HG02763 (cell line): ENCODE data around the gene LPO.

Experiments
- ATAC-seq: cut with Tn5 transposase; IDR thresholded peaks from one replicate; pipeline ENCODE4 v1.9.1; 2021; ENCODE audit warnings: mild to moderate bottlenecking, moderate library complexity; ENCODE audit not compliant: unreplicated experiment

Gene LPO

DNA sequence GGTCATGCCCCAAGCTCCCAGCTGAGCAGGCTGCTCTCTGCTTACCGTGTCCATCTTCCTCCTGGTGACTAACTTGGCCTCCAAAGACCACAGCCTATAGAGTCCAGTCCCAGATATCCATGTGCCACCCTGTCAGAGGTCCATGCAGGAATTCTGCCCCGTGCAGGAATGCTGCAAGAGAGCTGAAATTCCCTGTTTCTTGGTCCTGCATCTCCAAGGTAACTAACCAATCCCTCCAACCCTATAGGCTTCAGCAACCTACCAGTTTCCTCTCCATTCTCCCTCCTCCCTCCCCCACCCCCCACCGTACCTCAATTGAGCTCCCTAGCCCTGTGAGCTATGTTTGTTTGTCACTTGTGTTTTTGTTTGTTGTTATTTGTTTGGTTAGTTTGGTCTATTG is 9.7 kb upstream of the LPO start:
- ATAC-seq, result no peak

DNA sequence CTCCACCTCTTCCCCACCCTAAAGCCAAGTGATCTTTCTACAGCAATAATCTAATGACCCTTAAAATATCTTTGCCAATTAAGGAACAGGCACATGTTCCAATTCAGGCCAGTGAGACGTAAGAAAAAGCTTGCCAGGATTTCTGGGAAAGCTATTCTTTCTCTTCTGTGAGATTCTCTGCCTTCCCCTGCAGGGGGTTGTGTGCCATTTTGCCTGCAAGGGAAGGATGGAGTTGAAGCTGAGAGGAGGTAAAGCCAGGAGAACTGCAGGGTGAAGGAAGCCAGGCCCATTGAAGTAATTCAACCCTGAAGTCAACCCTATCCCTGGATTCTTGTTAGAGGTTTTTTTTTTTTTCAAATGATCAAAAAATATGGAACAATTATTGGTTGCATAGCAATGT is 9.0 kb upstream of the LPO start:
- ATAC-seq, result no peak

DNA sequence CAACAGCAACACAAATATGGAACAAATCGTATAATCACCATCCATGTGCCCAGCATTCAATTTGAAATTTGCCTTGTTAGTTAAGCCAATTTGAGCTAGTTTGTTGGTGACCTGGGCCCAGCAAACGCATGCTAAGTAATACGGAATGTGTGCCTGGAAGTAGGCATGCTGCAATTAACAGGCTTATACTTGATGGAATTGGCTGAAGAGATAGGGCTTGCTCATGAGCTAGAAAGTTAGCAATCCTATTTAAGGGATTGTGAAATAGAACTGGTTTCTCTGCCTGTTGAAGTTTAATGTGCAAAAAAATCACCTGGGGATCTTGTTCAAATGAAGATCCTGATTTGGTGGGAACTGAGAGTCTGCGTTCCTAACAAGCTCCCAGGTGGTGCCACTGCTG is 8.5 kb upstream of the LPO start:
- no peak for ATAC-seq

DNA sequence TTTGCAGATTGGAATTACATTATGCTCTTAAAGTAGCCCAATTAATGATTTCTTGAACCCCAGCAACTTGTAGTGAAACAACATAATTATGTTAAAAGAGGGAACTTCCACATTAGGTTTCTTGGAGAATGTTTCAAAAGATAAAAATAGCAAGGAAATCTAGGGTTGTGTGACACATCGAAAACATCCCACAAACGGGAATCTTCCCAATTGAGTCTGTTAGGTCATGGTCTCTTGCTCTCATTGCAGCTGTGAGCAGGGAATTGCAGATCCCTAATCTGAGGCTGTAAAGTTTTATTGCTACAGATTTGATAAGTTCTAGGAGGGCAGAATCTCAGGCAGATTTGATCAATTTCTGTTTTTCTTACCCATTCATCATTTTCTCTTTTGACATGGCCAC is 6.7 kb upstream of the LPO start:
- ATAC-seq, result no peak

DNA sequence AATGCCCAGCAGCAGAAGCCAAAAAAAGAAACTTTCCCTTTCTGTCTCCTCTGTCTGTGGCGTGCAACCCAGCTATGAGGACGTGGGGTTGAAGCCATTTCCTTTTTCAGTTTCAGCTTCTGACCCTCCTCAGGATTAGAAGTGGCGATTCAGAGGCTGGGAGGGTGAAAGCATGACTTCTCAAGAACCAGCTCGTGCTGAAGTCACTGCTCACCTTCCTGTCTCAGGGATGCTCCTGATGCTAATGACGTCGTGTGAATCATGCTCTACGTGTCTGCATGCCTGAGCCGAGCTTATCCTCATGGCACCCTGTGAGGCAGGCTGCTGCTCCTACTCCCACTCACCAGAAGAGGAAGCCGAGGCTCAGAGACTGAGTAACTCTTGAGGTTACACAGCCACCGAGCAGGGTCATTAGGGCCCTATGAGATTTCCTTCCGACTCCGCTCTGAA is 5.7 kb upstream of the LPO start:
- ATAC-seq, result peak; percentile 71

DNA sequence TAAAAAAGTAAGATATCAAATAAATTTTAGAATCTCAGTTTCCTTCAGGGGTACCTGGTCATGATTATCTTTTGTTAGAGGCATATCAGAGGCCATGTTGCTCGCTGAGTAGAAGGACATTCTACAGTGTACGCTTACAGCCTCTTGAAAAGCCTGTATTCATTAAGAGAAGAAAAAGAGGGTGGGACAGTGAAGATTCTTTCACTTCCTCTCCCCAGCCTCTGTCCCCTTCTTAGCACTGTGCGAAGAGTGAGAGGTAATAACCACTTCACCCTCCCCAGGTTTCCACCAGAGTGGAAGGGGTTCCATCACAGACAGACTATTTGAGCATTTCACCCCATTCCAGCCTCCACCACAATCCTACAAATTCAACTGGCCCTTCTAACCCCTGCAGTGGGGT is 4.8 kb upstream of the LPO start:
- peak; percentile 43 for ATAC-seq

DNA sequence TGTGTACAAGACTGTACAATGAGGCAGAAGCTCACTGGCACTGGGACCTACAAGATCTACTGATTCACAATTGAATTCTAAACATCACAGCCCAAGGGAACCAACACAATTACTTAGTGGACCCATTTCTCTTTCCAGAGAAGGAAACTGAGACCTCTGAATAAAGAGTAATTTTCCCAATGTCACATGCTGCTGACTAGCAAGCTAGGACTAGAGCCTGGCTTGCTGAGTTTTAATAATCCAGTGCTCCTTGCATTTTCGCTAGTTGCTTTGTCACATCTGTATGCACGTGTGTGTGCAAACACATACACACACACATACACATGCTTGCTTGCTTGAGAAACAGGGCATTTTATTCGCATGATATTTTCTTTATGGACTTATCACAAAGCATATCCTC is 3.9 kb upstream of the LPO start:
- no peak for ATAC-seq

DNA sequence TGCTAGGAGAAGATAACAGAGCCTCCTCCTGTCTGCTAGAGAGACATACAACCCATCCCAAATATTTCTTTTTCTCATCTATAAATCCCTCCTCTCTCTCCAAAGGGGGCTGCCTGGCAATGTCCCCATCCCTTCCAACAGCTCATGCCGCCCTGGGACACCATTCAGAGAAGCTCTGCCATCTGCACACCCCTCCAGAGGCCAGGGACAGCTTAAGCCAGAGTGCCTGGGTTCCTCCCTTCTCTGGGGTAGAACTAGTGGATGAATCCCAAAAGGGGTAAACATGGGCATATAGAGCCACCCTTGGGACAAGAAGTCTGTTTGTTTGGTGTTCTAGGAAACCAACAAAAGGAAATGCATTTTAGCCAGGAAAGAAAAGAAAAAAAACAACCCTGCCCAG is 2.6 kb upstream of the LPO start:
- ATAC-seq, result no peak

DNA sequence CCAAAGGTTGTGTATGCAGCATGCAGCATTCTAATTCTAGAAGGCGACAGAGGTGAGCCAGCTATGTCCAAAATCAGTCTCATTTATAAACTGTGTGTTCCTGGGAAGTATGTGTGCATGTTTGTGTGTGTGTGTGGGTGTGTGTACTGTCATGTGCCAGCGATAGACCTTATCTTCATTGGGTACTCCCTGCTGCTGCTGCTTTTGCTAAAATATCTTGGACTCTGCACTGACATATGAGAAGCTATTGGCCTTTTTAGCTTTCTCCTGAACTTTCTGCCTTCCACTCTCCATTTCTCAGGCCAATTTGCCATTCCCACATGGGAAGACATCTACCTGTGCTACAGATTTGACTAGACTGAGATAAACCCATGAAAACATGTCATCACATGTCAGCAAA is 2.0 kb upstream of the LPO start:
- ATAC-seq, result no peak

DNA sequence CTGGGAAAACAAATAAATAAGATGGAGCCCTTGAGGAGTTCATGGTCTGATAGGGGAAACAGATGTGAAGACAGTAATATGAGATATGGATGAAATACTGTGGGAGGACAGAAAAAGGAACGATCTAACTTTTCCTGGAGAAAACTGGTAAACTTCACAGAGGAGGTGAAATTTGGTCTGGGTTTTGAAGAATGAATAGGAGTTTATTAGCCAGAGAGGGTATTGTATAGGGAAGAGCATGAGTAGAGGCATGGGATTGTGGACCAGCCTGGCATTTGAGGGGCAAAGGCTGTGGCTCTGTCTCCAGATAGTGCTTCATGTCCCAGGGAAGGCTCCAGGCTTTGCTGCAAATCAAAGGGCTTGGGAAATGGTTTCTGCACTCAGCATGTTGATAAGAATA is 1.6 kb downstream of the LPO start:
- ATAC-seq, result no peak

DNA sequence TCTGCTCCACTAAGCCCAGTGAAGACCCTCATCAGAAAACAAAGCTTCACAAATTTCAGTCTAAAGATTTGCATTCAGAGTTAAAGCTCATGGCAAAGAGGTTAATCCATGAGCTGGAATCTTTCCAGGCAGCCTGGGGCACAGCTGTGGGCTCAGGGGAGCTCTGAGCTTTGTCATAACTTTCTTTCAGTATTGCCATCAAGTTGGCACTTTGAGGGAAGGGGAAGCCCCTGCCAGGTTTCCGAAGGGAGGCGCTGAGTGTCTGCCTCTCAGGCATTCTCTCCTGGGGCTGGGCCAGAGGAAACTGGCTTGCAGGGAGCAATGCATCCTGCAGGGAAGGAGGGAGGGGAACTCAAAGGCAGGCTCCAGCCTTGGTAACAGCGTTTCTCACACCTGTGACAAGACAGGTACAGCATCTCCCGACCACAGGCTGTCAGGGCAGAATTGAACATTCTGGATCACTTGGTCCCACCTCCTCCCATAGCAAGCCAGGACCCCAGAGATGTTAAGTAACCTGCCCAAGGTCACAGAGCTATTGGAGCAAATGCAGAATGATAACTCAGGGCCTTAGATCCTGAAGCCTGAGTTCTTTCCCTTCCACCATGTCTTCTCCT is 3.9 kb downstream of the LPO start:
- ATAC-seq, result no peak

DNA sequence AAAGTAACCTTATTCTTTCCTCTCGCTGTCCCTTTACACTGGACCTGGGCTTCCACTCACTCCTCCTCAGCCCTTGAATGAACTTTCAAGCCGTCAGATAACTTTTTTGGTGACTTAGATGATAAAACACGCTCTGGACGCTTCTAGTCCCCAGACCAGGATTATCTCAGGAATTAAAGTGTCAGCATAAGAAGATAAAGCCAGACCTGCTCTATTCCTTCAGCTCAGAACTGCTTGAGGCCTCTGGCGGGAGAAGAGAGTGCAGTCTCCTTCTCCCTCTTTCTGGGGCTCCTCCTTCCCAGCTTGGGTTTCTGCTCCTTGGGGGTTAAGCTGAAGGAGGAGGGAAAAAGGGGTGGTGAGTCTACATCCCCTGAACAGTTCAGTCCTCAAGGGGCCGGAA is 6.6 kb downstream of the LPO start:
- no peak for ATAC-seq

DNA sequence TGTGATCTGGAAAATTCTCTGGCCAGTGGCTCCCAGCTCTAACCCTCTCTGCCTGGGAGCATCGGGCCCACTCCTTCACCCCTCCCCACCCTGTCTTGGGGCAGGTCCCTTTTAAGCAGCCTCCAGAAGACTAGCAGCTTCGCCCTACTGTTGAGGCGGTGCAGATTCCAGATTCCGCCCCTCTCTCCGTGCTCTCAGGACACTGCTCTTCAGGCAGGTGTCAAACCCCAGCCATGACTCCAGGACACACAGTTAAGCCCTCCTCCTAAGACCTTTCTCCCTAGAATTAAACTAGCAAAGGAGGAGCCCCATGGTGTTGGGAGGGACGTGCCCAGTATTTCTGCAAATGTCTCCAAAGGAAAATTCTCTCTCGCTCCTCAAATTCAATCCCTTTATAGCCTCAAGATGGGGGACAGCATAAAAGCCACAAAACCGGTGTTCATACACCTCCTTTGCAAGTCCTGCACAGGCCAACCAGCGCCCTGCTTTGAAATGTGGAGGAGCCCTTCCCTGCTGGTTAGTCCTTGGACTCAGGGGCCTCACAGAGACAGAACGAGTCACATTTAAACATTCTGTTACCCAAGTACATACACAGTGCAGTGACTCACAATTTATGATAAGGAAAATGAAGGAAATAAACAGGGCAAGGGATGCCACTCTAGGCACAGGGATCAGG is 7.2 kb downstream of the LPO start:
- ATAC-seq, result no peak

DNA sequence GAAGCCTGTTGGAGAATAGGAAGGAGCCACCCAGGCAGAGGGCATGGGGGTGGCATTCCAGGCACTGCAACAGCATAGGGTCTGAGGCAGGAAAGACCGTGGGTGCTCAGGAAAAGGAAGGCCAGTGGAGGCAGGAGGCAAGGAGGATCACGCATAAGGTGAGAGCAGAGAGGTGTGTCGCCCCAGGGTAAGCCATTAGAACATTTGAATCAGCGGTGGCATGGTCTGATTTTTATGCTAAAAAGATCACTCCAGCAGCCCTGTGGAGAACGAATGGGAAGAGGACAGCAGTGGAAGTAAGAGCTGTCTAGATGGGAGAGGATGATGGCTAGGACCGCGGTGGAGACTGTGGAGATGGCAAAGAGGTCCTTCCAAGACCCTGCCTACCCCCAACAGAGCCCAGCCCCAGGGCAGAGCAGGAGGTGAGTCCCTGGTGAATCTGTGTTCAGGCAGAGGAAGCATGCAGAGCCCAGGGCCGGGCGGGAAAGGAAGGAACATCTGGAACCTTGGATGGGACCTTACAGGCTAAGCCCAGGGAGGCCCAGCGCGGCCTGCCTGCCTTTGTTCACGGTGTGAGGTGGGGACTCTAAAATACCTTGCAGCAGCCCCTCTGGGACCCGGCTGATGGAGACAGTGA is 7.8 kb downstream of the LPO start:
- no peak for ATAC-seq

DNA sequence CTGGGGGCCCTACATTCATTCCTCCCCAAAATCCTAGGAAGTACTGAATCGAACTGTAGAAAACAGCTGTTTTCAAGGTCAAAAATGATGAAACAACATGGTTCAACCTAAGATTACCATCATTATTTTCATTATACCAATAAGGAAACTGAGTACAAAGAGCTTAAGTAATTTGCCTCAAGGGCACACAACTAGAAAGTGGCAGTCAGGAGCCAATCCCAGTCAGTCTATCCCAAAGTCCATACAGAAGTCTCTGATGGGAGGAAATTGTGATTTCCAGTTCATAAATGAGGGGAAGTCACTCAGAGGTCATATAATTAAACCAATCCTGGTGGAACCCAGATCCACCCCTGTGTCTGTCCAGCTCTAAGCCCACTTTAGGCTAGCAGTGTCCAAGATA is 8.4 kb downstream of the LPO start:
- no peak for ATAC-seq

DNA sequence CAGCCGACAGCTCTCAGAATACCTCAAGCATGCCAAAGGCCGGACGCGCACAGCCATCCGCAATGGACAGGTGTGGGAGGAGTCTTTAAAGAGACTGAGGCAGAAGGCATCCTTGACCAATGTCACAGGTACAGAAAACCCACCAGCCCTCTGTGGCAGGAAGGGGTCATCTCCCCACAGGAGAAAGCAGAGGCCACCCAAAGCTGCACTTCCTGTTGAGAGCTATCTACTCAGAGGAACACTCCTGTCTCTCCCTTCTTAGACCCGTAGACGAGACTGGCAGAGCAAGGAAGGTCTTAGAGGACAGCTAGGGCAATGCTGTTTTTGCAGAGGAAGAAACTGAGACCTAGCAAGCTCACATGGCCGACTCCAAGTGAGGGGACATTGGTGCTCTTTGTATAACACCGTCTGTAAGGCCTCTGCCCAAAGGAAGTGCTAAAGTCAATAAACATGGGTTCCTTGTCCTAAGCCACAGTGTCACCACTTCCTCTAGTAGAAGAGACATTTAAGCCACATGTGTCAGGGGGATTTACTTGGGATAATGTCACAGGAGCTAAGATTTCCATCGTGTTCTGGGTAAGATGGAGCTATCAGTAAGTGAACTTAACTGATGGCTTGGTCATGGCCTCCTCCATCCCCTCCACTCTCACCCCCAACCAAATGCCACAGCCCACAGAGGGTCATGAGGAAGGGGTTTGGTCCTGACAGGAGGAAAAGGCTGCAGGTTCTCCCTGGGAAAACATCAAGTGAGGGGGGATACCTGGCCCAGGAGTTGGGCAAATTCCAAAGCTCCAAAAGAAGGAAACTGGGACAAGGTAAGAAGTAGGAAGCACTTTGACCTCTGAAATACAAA is 9.4 kb downstream of the LPO start:
- no peak for ATAC-seq

DNA sequence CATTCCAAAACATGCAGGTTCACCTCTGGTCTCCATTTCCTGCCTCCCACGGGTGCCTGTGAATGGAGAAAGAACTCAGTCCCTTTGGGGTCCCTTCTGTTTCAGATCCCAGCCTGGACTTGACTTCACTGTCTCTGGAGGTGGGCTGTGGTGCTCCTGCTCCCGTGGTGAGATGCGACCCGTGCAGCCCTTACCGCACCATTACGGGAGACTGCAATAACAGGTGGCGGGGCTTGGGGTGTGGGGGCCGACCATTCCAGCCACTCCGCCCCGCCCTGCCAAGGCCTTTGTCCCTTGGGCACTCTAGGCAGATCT is 10.5 kb downstream of the LPO start:
- ATAC-seq, result no peak

DNA sequence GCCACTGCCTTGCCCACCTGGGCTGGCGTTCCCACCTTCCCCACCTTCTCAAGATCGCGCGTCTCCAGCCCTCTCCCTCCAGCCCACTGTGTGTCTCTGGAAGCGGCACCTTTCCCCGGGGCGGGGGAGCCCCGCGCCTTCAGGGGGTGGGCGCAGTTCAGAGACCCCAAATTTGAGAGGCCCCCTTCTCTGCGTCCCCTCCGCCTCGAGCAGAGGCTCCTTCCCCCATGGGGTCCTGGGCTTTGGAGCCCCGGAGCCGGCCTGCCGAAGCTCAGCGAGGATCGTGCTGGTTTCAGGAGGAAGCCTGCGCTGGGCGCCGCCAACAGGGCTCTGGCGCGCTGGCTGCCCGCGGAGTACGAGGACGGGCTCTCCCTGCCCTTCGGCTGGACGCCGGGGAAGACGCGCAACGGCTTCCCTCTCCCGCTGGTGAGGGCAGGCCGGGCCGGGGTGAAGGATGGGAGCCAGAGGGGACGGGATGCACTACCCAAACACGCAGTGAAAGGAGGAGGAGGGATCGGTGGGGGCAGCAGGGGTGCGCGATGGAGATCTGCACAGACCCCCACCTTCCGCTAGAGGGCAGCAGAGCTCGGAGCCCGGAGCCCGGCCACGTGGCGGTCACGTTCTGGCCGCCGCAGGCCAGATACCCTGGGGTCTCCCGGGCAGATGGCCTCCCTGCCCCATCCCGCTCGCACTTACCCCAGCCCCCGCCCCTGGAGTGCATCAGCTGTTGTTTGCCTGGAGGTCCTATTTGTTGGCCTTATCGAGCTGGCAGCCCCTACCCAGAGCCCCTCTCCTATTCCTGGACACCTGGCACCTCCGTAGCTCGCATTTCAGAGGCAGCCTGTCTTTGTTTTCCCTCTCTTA is 11.1 kb downstream of the LPO start:
- ATAC-seq, result no peak

DNA sequence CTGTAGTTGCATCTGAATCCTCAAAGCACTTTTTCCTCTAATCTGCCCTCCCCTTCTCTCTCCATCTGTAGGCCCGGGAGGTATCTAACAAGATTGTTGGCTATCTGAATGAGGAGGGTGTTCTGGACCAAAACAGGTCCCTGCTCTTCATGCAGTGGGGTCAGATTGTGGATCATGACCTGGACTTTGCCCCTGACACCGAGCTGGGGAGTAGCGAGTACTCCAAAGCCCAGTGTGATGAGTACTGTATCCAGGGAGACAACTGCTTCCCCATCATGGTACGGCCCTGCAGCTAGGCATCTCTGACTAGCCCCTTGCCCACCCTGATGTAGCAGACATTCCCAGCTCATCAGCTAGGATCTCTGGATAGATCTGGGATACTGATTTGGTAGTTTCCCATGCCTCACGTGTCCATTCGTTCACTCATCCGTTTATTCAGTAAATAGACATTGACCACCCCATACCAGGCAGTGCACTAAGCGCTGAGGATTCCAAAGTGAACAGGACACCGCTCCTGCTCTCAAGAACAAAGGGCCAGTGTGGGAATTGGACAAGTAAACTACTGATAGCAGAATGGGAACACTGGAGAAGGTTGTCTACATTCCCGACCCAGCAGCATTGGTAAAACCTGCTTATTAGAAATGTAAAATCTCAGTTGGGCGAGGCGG is 12.1 kb downstream of the LPO start:
- no peak for ATAC-seq

DNA sequence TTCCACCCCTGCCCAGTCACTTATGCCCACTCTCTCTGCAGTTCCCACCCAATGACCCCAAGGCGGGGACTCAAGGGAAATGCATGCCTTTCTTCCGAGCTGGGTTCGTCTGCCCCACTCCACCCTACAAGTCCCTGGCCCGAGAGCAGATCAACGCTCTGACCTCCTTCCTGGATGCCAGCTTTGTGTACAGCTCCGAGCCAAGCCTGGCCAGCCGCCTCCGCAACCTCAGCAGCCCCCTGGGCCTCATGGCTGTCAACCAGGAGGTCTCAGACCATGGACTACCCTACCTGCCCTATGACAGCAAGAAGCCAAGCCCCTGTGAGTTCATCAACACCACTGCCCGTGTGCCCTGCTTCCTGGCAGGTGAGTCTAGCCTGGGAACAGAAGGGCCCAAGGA is 13.8 kb downstream of the LPO start:
- ATAC-seq, result no peak
